NCI-H1105 (cell line): Measurements from ENCODE around the gene CYB5R4.

Experiments
- DNase-seq: peaks from one replicate; lab custom pipeline; 2025; lab: John Stamatoyannopoulos, UW

Gene CYB5R4

GRCh38 chr6:83978997-83979396, 119.5 kb downstream of the CYB5R4 start:
- no peak for DNase-seq

GRCh38 chr6:83984411-83984810, 124.9 kb downstream of the CYB5R4 start:
- DNase-seq = no peak

GRCh38 chr6:83985308-83985713, 125.8 kb downstream of the CYB5R4 start:
- no peak for DNase-seq

GRCh38 chr6:83985715-83986114, 126.2 kb downstream of the CYB5R4 start:
- DNase-seq = no peak

- DNase-seq = no peak
Measured at GRCh38 chr6:83998021-83998584, 138.6 kb downstream of the CYB5R4 start.

GRCh38 chr6:84001119-84001518, 141.6 kb downstream of the CYB5R4 start:
- no peak for DNase-seq

GRCh38 chr6:84002226-84002625, 142.7 kb downstream of the CYB5R4 start:
- DNase-seq = no peak

- DNase-seq = no peak
Measured at GRCh38 chr6:84003131-84003530, 143.6 kb downstream of the CYB5R4 start.

GRCh38 chr6:84003654-84004053, 144.2 kb downstream of the CYB5R4 start:
- no peak for DNase-seq

- DNase-seq = no peak
Measured at GRCh38 chr6:84007871-84008270, 148.4 kb downstream of the CYB5R4 start.

GRCh38 chr6:84013354-84013753, 153.9 kb downstream of the CYB5R4 start:
- no peak for DNase-seq

GRCh38 chr6:84013931-84014330, 154.4 kb downstream of the CYB5R4 start:
- no peak for DNase-seq

GRCh38 chr6:84016029-84016428, 156.5 kb downstream of the CYB5R4 start:
- DNase-seq = no peak
